ENCODE data around the gene TMEM120A.

TMEM120A gene

GRCh38 chr7:75953931-75954330, 40.5 kb downstream of the TMEM120A start:
- Histone ChIP-seq H3K23ac (ENCODE audit: low read length) (no peak overlapping the region), H3K36me3 (ENCODE audit: control insufficient read depth, insufficient read depth, low read length) (peaks cover 7% of the 10 kb centered on the region), H3K9ac (ENCODE audit: low read length) (no peak overlapping the region), H2BK5ac (ENCODE audit: low read length) (no peak overlapping the region), H3K4me1 (ENCODE audit: control insufficient read depth, low read depth, low read length) (peaks cover 4% of the 10 kb centered on the region), H3K4me2 (ENCODE audit: low read length) (no peak overlapping the region), H3K79me2 (ENCODE audit: control insufficient read depth, insufficient read depth, low read length) (no peaks in the 10 kb centered on the region), H3K27ac (ENCODE audit: low read depth, low read length) (no peak overlapping the region), H3K18ac (ENCODE audit: low read length) (no peak overlapping the region), H3K56ac (ENCODE audit: low read length) (no peak overlapping the region), H2BK120ac (ENCODE audit: low read depth, low read length) (no peak overlapping the region), H2BK15ac (replicated peaks; ENCODE audit: low read depth) (no peak overlapping the region), H3K79me1 (ENCODE audit: low read length) (peaks cover 3% of the 10 kb centered on the region), H3K4me3 (ENCODE audit: low read length) (no peak overlapping the region), H4K8ac (ENCODE audit: low read depth, low read length) (no peak overlapping the region), H3K4ac (ENCODE audit: low read depth, low read length) (no peak overlapping the region), H4K5ac (ENCODE audit: low read length) (no peak overlapping the region), H3K27me3 (ENCODE audit: insufficient read depth, low read length, poor library complexity) (no peaks in the 10 kb centered on the region), H2AK5ac (ENCODE audit: low read length) (no peak overlapping the region)
- DNase-seq: no peak
- no CpG with 5 or more reads among the region's 11 CpGs for WGBS (ENCODE audit: extremely low coverage, insufficient coverage, low lambda C conversion rate)

GRCh38 chr7:75953431-75953830, 41.0 kb downstream of the TMEM120A start:
- Histone ChIP-seq H3K4ac (ENCODE audit: low read depth, low read length) (no peak overlapping the region), H3K56ac (ENCODE audit: low read length) (no peak overlapping the region), H4K5ac (ENCODE audit: low read length) (no peak overlapping the region), H3K36me3 (ENCODE audit: control insufficient read depth, insufficient read depth, low read length) (peaks cover 7% of the 10 kb centered on the region), H3K4me1 (ENCODE audit: control insufficient read depth, low read depth, low read length) (peaks cover 4% of the 10 kb centered on the region), H2BK15ac (replicated peaks; ENCODE audit: low read depth) (no peak overlapping the region), H3K18ac (ENCODE audit: low read length) (no peak overlapping the region), H2BK5ac (ENCODE audit: low read length) (no peak overlapping the region), H2AK5ac (ENCODE audit: low read length) (no peak overlapping the region), H3K4me3 (ENCODE audit: low read length) (no peak overlapping the region), H3K9ac (ENCODE audit: low read length) (no peak overlapping the region), H2BK120ac (ENCODE audit: low read depth, low read length) (no peak overlapping the region), H3K27me3 (ENCODE audit: insufficient read depth, low read length, poor library complexity) (no peaks in the 10 kb centered on the region), H3K79me1 (ENCODE audit: low read length) (peaks cover 3% of the 10 kb centered on the region), H3K4me2 (ENCODE audit: low read length) (no peak overlapping the region), H3K23ac (ENCODE audit: low read length) (no peak overlapping the region), H3K27ac (ENCODE audit: low read depth, low read length) (no peak overlapping the region), H4K8ac (ENCODE audit: low read depth, low read length) (no peak overlapping the region), H3K79me2 (ENCODE audit: control insufficient read depth, insufficient read depth, low read length) (no peaks in the 10 kb centered on the region)
- no peak for DNase-seq
- no CpG with 5 or more reads among the region's 7 CpGs for WGBS (ENCODE audit: extremely low coverage, insufficient coverage, low lambda C conversion rate)

- Histone ChIP-seq H3K56ac (ENCODE audit: low read length) (no peak overlapping the region), H3K79me2 (ENCODE audit: control insufficient read depth, insufficient read depth, low read length) (no peaks in the 10 kb centered on the region), H3K23ac (ENCODE audit: low read length) (no peak overlapping the region), H2BK120ac (ENCODE audit: low read depth, low read length) (no peak overlapping the region), H2BK5ac (ENCODE audit: low read length) (no peak overlapping the region), H3K4ac (ENCODE audit: low read depth, low read length) (no peak overlapping the region), H3K4me3 (ENCODE audit: low read length) (no peak overlapping the region), H4K8ac (ENCODE audit: low read depth, low read length) (no peak overlapping the region), H3K27ac (ENCODE audit: low read depth, low read length) (no peak overlapping the region), H3K18ac (ENCODE audit: low read length) (no peak overlapping the region), H3K4me1 (ENCODE audit: control insufficient read depth, low read depth, low read length) (no peaks in the 10 kb centered on the region), H3K36me3 (ENCODE audit: control insufficient read depth, insufficient read depth, low read length) (peaks cover 7% of the 10 kb centered on the region), H3K79me1 (ENCODE audit: low read length) (peaks cover 8% of the 10 kb centered on the region), H3K4me2 (ENCODE audit: low read length) (no peak overlapping the region), H3K27me3 (ENCODE audit: insufficient read depth, low read length, poor library complexity) (no peaks in the 10 kb centered on the region), H2AK5ac (ENCODE audit: low read length) (no peak overlapping the region), H4K5ac (ENCODE audit: low read length) (no peak overlapping the region), H2BK15ac (replicated peaks; ENCODE audit: low read depth) (no peak overlapping the region), H3K9ac (ENCODE audit: low read length) (no peak overlapping the region)
- WGBS (ENCODE audit: extremely low coverage, insufficient coverage, low lambda C conversion rate): no CpG with 5 or more reads among the region's 5 CpGs
- no peak for DNase-seq
Observed at GRCh38 chr7:75951506-75951905, 42.9 kb downstream of the TMEM120A start.

- Histone ChIP-seq H3K27ac (ENCODE audit: low read depth, low read length) (no peak overlapping the region), H3K27me3 (ENCODE audit: insufficient read depth, low read length, poor library complexity) (no peaks in the 10 kb centered on the region)
- WGBS (ENCODE audit: extremely low coverage, insufficient coverage, low lambda C conversion rate): no CpG with 5 or more reads among the region's 15 CpGs
Observed at GRCh38 chr7:75950111-75950681, 44.2 kb downstream of the TMEM120A start.

GRCh38 chr7:75948179-75948578, 46.2 kb downstream of the TMEM120A start:
- Histone ChIP-seq H2BK120ac (ENCODE audit: low read depth, low read length) (no peak overlapping the region), H3K4me3 (ENCODE audit: low read length) (no peak overlapping the region), H3K23ac (ENCODE audit: low read length) (no peak overlapping the region), H3K27me3 (ENCODE audit: insufficient read depth, low read length, poor library complexity) (no peaks in the 10 kb centered on the region), H4K5ac (ENCODE audit: low read length) (no peak overlapping the region), H3K56ac (ENCODE audit: low read length) (no peak overlapping the region), H3K4me1 (ENCODE audit: control insufficient read depth, low read depth, low read length) (no peaks in the 10 kb centered on the region), H3K27ac (ENCODE audit: low read depth, low read length) (no peak overlapping the region), H3K4me2 (ENCODE audit: low read length) (no peak overlapping the region), H2BK15ac (replicated peaks; ENCODE audit: low read depth) (no peak overlapping the region), H3K4ac (ENCODE audit: low read depth, low read length) (no peak overlapping the region), H3K79me1 (ENCODE audit: low read length) (peaks cover 9% of the 10 kb centered on the region), H3K18ac (ENCODE audit: low read length) (no peak overlapping the region), H3K9ac (ENCODE audit: low read length) (no peak overlapping the region), H2AK5ac (ENCODE audit: low read length) (no peak overlapping the region), H3K36me3 (ENCODE audit: control insufficient read depth, insufficient read depth, low read length) (no peaks in the 10 kb centered on the region), H3K79me2 (ENCODE audit: control insufficient read depth, insufficient read depth, low read length) (no peaks in the 10 kb centered on the region), H2BK5ac (ENCODE audit: low read length) (no peak overlapping the region), H4K8ac (ENCODE audit: low read depth, low read length) (no peak overlapping the region)
- no peak for DNase-seq
- no CpG with 5 or more reads among the region's 9 CpGs for WGBS (ENCODE audit: extremely low coverage, insufficient coverage, low lambda C conversion rate)

More at GRCh38 chr7:75950111-75950681, 44.2 kb downstream of the TMEM120A start:
- Histone ChIP-seq H3K56ac (ENCODE audit: low read length) (no peak overlapping the region), H2BK15ac (replicated peaks; ENCODE audit: low read depth) (no peak overlapping the region), H2BK120ac (ENCODE audit: low read depth, low read length) (no peak overlapping the region), H3K18ac (ENCODE audit: low read length) (no peak overlapping the region), H3K4ac (ENCODE audit: low read depth, low read length) (no peak overlapping the region), H3K4me2 (ENCODE audit: low read length) (no peak overlapping the region), H3K79me1 (ENCODE audit: low read length) (peaks cover 9% of the 10 kb centered on the region), H3K23ac (ENCODE audit: low read length) (no peak overlapping the region), H3K4me1 (ENCODE audit: control insufficient read depth, low read depth, low read length) (no peaks in the 10 kb centered on the region), H4K5ac (ENCODE audit: low read length) (no peak overlapping the region), H3K79me2 (ENCODE audit: control insufficient read depth, insufficient read depth, low read length) (no peaks in the 10 kb centered on the region), H4K8ac (ENCODE audit: low read depth, low read length) (no peak overlapping the region), H3K36me3 (ENCODE audit: control insufficient read depth, insufficient read depth, low read length) (peaks cover 3% of the 10 kb centered on the region), H2BK5ac (ENCODE audit: low read length) (no peak overlapping the region), H3K4me3 (ENCODE audit: low read length) (no peak overlapping the region), H3K9ac (ENCODE audit: low read length) (no peak overlapping the region), H2AK5ac (ENCODE audit: low read length) (no peak overlapping the region)
- DNase-seq: no peak

- Histone ChIP-seq H3K27ac (ENCODE audit: low read depth, low read length) (no peak overlapping the region), H3K56ac (ENCODE audit: low read length) (no peak overlapping the region), H3K4me2 (ENCODE audit: low read length) (no peak overlapping the region), H3K4me3 (ENCODE audit: low read length) (no peak overlapping the region), H2BK120ac (ENCODE audit: low read depth, low read length) (no peak overlapping the region), H3K36me3 (ENCODE audit: control insufficient read depth, insufficient read depth, low read length) (no peaks in the 10 kb centered on the region), H2BK5ac (ENCODE audit: low read length) (no peak overlapping the region), H4K8ac (ENCODE audit: low read depth, low read length) (no peak overlapping the region), H3K23ac (ENCODE audit: low read length) (no peak overlapping the region), H3K4ac (ENCODE audit: low read depth, low read length) (no peak overlapping the region), H3K18ac (ENCODE audit: low read length) (no peak overlapping the region), H4K5ac (ENCODE audit: low read length) (no peak overlapping the region), H3K79me1 (ENCODE audit: low read length) (peaks cover 9% of the 10 kb centered on the region), H2AK5ac (ENCODE audit: low read length) (no peak overlapping the region), H3K4me1 (ENCODE audit: control insufficient read depth, low read depth, low read length) (no peaks in the 10 kb centered on the region), H2BK15ac (replicated peaks; ENCODE audit: low read depth) (no peak overlapping the region), H3K9ac (ENCODE audit: low read length) (no peak overlapping the region), H3K79me2 (ENCODE audit: control insufficient read depth, insufficient read depth, low read length) (no peaks in the 10 kb centered on the region), H3K27me3 (ENCODE audit: insufficient read depth, low read length, poor library complexity) (no peaks in the 10 kb centered on the region)
- WGBS (ENCODE audit: extremely low coverage, insufficient coverage, low lambda C conversion rate): no CpG with 5 or more reads among the region's 8 CpGs
- DNase-seq: no peak
Observed at GRCh38 chr7:75946207-75946855, 48.1 kb downstream of the TMEM120A start.

All from mesendoderm (in vitro differentiated cells).